Activated CD8-positive, alpha-beta T cell treated with anti-CD3 and anti-CD28 coated beads for 36 hours (primary cell): ENCODE data around the gene CH25H. TPM values are rescaled to one million over a fixed set of nuclear protein-coding genes. Genes with fewer than 3 reads are reported as not detected.
"Not testable (repeated sequence)": the region's sequence is repeated elsewhere in the genome, so short reads cannot be mapped to it uniquely, and the experiment has no call there.

Experiments used
- ATAC-seq: fragments of 200-7000 bp; cut with Tn5 transposase; one replicate; pipeline ENCODE4 v1.10.0; 2021; ENCODE audit warnings: mild to moderate bottlenecking, moderate library complexity
- CTCF ChIA-PET: fragments of 350-600 bp; sonication (Branson Sonifier 250); formaldehyde crosslinking; loops from one replicate; lab custom pipeline; 2021; ENCODE audit warnings: antibody characterized with exemption; lab: Charles Lee
- POLR2A ChIA-PET: fragments of 350-600 bp; sonication (Branson Sonifier 250); formaldehyde crosslinking; loops from one replicate; lab custom pipeline; 2021; ENCODE audit warnings: antibody characterized with exemption; lab: Charles Lee
- DNase-seq: peaks from one replicate; pipeline ENCODE4 v3.0.0-alpha.2; 2020
- H3K27ac Mint-ChIP-seq: one replicate; pipeline ENCODE4 v1.8.0; 2021; ENCODE audit warnings: mild to moderate bottlenecking, mixed read lengths
- H3K27me3 Mint-ChIP-seq: one replicate; pipeline ENCODE4 v1.8.0; 2021; ENCODE audit warnings: mixed read lengths
- H3K36me3 Mint-ChIP-seq: one replicate; pipeline ENCODE4 v1.8.0; 2021; ENCODE audit warnings: low read depth, mixed read lengths
- H3K4me1 Mint-ChIP-seq: one replicate; pipeline ENCODE4 v1.8.0; 2021; ENCODE audit warnings: low read depth, mixed read lengths
- H3K4me3 Mint-ChIP-seq: one replicate; pipeline ENCODE4 v1.8.0; 2021; ENCODE audit warnings: mild to moderate bottlenecking, moderate library complexity, mixed read lengths
- H3K9me3 Mint-ChIP-seq: one replicate; pipeline ENCODE4 v1.8.0; 2021; ENCODE audit warnings: mixed read lengths
- CTCF ChIP-seq: fragments of 200-600 bp; IDR thresholded peaks from one replicate; pipeline ENCODE4 v1.8.0; 2022; ENCODE audit warnings: antibody characterized with exemption, mild to moderate bottlenecking
- intact Hi-C: fragments of 100-400 bp; cut with micrococcal nuclease; formaldehyde crosslinking; loops from one replicate; pipeline ENCODE4 v1.10.0; 2022
- total RNA-seq, 2 experiments: library from RNA; stranded (reverse); gene quantifications; one replicate each; pipeline ENCODE4 v1.2.3, GENCODE V29; 2021

CH25H gene
- total RNA-seq, 2 experiments from 2014 or later = not detected

- no peak for TF ChIP-seq CTCF
- ChIA-PET CTCF (interaction anchor here (1.2 to 9.2 kb wide), 7 partner anchors 9 to 270 kb away, joined by 3 to 117 read pairs (median 9); no protein-coding TSS in a partner anchor), POLR2A (interaction anchor here (1.7 kb wide), 1 partner anchor 41 kb away, joined by 3 read pairs; no protein-coding TSS in a partner anchor)
- Mint-ChIP-seq H3K27ac (no peak overlapping the region), H3K36me3 (no peaks in the 10 kb centered on the region), H3K4me1 (peaks cover 7% of the 10 kb centered on the region), H3K27me3 (peaks cover 22% of the 10 kb centered on the region), H3K4me3 (no peak overlapping the region), H3K9me3 (no peaks in the 10 kb centered on the region)
- DNase-seq (no peak), ATAC-seq (no peak)
- intact Hi-C loops = no loop called here
Measured at GRCh38 chr10:89204621-89205185, 2.4 kb downstream of the CH25H start.

- ChIA-PET CTCF (interaction anchor here (2.5 to 9.2 kb wide), 3 partner anchors 10 to 173 kb away, joined by 10 to 117 read pairs (median 17); no protein-coding TSS in a partner anchor), POLR2A (interaction anchor here (1.7 kb wide), 1 partner anchor 40 kb away, joined by 3 read pairs; no protein-coding TSS in a partner anchor)
- Mint-ChIP-seq H3K9me3 (no peaks in the 10 kb centered on the region), H3K27ac (no peak overlapping the region), H3K4me1 (peaks cover 7% of the 10 kb centered on the region), H3K27me3 (peaks cover 16% of the 10 kb centered on the region), H3K4me3 (no peak overlapping the region), H3K36me3 (no peaks in the 10 kb centered on the region)
- no peak for ATAC-seq
- intact Hi-C loops = no loop called here
- DNase-seq = no peak
- no peak for TF ChIP-seq CTCF
Measured at GRCh38 chr10:89203237-89203636, 3.9 kb downstream of the CH25H start.

GRCh38 chr10:89202033-89202425, 5.1 kb downstream of the CH25H start:
- no peak for TF ChIP-seq CTCF
- intact Hi-C loops = no loop called here
- Mint-ChIP-seq H3K27me3 (peaks cover 15% of the 10 kb centered on the region), H3K4me1 (peaks cover 7% of the 10 kb centered on the region), H3K4me3 (no peak overlapping the region), H3K9me3 (no peaks in the 10 kb centered on the region), H3K27ac (no peak overlapping the region), H3K36me3 (no peaks in the 10 kb centered on the region)
- CTCF ChIA-PET = interaction anchor here (1.2 to 1.6 kb wide), 3 partner anchors 12 to 172 kb away, joined by 4 to 8 read pairs (median 5); no protein-coding TSS in a partner anchor
- POLR2A ChIA-PET = no interaction called here
- ATAC-seq = no peak
- DNase-seq = no peak

- CTCF ChIA-PET = interaction anchor here (1.2 to 1.9 kb wide), 4 partner anchors 13 to 172 kb away, joined by 4 to 8 read pairs (median 4); no protein-coding TSS in a partner anchor
- POLR2A ChIA-PET = no interaction called here
- no peak for DNase-seq
- Mint-ChIP-seq H3K27ac (no peak overlapping the region), H3K27me3 (peaks cover 10% of the 10 kb centered on the region), H3K36me3 (no peaks in the 10 kb centered on the region), H3K9me3 (no peaks in the 10 kb centered on the region), H3K4me1 (peaks cover 2% of the 10 kb centered on the region), H3K4me3 (no peak overlapping the region)
- no peak for TF ChIP-seq CTCF
- ATAC-seq = no peak
- intact Hi-C loops = no loop called here
Measured at GRCh38 chr10:89201345-89202032, 5.6 kb downstream of the CH25H start.

- intact Hi-C loops = no loop called here
Measured at GRCh38 chr10:89197473-89197872, 9.6 kb downstream of the CH25H start.

GRCh38 chr10:89191301-89191700, 15.8 kb downstream of the CH25H start:
- H3K27me3 Mint-ChIP-seq = peaks cover 17% of the 10 kb centered on the region
- H3K4me3 Mint-ChIP-seq, ATAC-seq, H3K36me3 Mint-ChIP-seq, intact Hi-C loops, POLR2A ChIA-PET, H3K9me3 Mint-ChIP-seq, DNase-seq, H3K27ac Mint-ChIP-seq: not testable (repeated sequence)
- peaks cover 11% of the 10 kb centered on the region for H3K4me1 Mint-ChIP-seq
- CTCF ChIA-PET = interaction anchor here (0.9 kb wide), 1 partner anchor 161 kb away, joined by 4 read pairs; no protein-coding TSS in a partner anchor

More at GRCh38 chr10:89197473-89197872, 9.6 kb downstream of the CH25H start:
- TF ChIP-seq CTCF = no peak
- Mint-ChIP-seq H3K9me3 (no peaks in the 10 kb centered on the region), H3K27ac (no peak overlapping the region), H3K36me3 (no peaks in the 10 kb centered on the region), H3K4me3 (no peak overlapping the region), H3K27me3 (peaks cover 11% of the 10 kb centered on the region), H3K4me1 (peaks cover 7% of the 10 kb centered on the region)
- DNase-seq = no peak
- ChIA-PET POLR2A (interaction anchor here (1.6 kb wide), 1 partner anchor 20 kb away, joined by 5 read pairs; no protein-coding TSS in a partner anchor), CTCF (interaction anchor here (0.7 to 1.6 kb wide), 5 partner anchors 10 to 168 kb away, joined by 3 to 4 read pairs (median 3); partner anchors contain the start of gene CH25H)
- ATAC-seq = no peak
